Vagina (tissue), 2 donors: ENCODE data around the gene EFCAB6. TPM values are rescaled to one million over a fixed set of nuclear protein-coding genes. Genes with fewer than 3 reads are reported as not detected.

Source experiments
- DNase-seq, 2 donors: peaks; one replicate each; pipeline ENCODE4 v3.0.0-alpha.2; 2017; ENCODE audit errors: extremely low spot score in 2 of 2
- H3K27ac ChIP-seq: fragments of 200-600 bp; sonication (generic); one replicate; pipeline ENCODE4 v1.5.1; 2019
- H3K27me3 ChIP-seq: fragments of 200-600 bp; sonication (generic); one replicate; pipeline ENCODE4 v1.5.1; 2019
- H3K36me3 ChIP-seq, 2 donors: fragments of 200-600 bp; sonication (generic); one replicate each; pipeline ENCODE4 v1.5.1; 2017 to 2019
- H3K4me1 ChIP-seq: fragments of 200-600 bp; sonication (generic); one replicate; pipeline ENCODE4 v1.5.1; 2019
- H3K4me3 ChIP-seq, 2 donors: fragments of 200-600 bp; sonication (generic); 1 replicate in 1 of 2; 2 replicates in 1 of 2; pipeline ENCODE4 v1.5.1; 2016 to 2019
- H3K9me3 ChIP-seq: fragments of 200-600 bp; sonication (generic); one replicate; pipeline ENCODE4 v1.5.1; 2019
- POLR2A ChIP-seq, 2 donors: fragments of 450-650 bp; IDR thresholded peaks; one replicate each; pipeline ENCODE4 v1.6.1; 2017; ENCODE audit warnings: antibody characterized with exemption in 2 of 2, mild to moderate bottlenecking in 2 of 2, moderate library complexity in 2 of 2
- POLR2AphosphoS5 ChIP-seq, 2 donors: sonication (generic); formaldehyde crosslinking; IDR thresholded peaks; one replicate each; pipeline ENCODE4 v1.9.0; 2017; ENCODE audit warnings: antibody characterized with exemption in 2 of 2, mild to moderate bottlenecking in 2 of 2, low read depth in 1 of 2; ENCODE audit not compliant: insufficient read depth in 1 of 2
- intact Hi-C: fragments of 100-400 bp; cut with DNase I; formaldehyde crosslinking; loops from one replicate; pipeline ENCODE4 v1.15.1; 2023
- total RNA-seq: library from RNA; depleted of rRNA; stranded (reverse); fragments of >200 nt; gene quantifications from one replicate; pipeline ENCODE4 v1.2.3, GENCODE V29; 2016
- TF ChIP-seq, protein P1 (sequence below), 3 experiments: fragments of 450-650 bp in 2 of 3; fragments of 200-600 bp in 1 of 3; sonication (generic) in 1 of 3; IDR thresholded peaks; one replicate each; pipeline ENCODE4 v1.5.1; 2017 to 2019; ENCODE audit warnings: antibody characterized with exemption in 3 of 3, mild to moderate bottlenecking in 2 of 3, moderate library complexity in 2 of 3

The EFCAB6 gene
- total RNA-seq, 1 donor from 2014 or later: 1.7 TPM

DNA sequence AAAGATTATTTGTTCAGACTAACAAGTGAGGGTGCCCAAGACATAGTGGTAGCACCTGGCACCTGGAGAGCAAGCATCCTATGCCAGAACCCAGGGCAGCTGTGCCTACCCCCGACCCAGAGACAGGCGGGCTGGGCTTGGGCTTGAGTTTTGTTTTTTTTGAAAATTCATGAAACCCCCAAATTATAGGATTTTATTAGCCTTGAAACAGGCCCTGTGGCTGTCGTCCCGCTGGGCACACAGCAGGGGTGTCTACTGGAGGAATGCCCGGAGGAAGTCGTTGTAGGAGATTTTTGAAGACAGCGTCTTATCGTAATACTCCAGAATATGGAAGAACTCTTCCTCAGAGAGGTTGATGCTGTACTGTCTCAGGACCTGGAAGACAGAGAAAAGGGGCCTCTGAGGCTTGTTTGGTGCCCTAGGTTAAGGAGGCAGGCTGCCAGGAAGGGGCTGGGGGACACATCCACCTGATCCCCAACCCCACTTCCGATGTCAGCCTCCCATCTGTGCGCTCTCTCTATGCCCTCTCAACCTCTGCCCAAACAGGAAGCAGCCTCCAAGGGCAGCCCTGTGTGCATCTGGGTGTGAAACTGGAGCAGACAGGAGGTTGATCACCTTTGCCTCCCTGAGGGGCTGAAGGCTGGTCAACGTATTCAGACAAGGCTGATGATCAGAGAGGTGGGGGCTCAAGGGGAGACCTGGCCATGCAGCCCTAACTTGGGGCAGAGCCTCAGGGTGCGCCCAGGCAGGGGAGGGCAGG, 283.3 kb downstream of the EFCAB6 start:
- H3K4me3 ChIP-seq: no peak overlapping the region
- H3K27me3 ChIP-seq: no peaks in the 10 kb centered on the region
- no peaks in the 10 kb centered on the region for H3K36me3 ChIP-seq
- no peak for DNase-seq
- no peaks in the 10 kb centered on the region for H3K9me3 ChIP-seq
- H3K27ac ChIP-seq: no peak overlapping the region
- no peak for TF ChIP-seq POLR2AphosphoS5 (IDR thresholded peaks at IDR 0.05; ENCODE audit: insufficient read depth in 1 of 2, low read depth in 1 of 2)
- TF ChIP-seq POLR2A (IDR thresholded peaks at IDR 0.05): no peak
- TF ChIP-seq, protein P1, sequence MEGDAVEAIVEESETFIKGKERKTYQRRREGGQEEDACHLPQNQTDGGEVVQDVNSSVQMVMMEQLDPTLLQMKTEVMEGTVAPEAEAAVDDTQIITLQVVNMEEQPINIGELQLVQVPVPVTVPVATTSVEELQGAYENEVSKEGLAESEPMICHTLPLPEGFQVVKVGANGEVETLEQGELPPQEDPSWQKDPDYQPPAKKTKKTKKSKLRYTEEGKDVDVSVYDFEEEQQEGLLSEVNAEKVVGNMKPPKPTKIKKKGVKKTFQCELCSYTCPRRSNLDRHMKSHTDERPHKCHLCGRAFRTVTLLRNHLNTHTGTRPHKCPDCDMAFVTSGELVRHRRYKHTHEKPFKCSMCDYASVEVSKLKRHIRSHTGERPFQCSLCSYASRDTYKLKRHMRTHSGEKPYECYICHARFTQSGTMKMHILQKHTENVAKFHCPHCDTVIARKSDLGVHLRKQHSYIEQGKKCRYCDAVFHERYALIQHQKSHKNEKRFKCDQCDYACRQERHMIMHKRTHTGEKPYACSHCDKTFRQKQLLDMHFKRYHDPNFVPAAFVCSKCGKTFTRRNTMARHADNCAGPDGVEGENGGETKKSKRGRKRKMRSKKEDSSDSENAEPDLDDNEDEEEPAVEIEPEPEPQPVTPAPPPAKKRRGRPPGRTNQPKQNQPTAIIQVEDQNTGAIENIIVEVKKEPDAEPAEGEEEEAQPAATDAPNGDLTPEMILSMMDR (IDR thresholded peaks at IDR 0.05): no peak
- intact Hi-C loops: no loop called here
- peaks cover 7% of the 10 kb centered on the region for H3K4me1 ChIP-seq

DNA sequence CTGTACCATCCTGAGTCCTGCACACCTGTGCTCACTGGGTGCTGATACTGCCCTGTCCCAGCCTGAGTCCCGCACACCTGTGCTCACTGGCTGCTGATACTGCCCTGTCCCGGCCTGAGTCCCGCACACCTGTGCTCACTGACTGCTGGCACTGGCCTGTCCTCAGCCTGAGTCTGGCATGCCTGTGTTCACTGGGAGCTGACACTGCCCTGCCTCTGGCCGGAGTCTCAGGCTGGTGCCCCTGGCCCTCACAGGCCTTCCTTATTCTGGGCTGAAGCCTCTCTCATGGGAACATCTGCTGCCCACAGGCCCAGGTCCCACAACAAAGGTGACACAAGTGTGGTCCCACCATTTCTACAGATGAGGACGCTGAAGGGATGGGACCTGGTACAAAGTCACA, 285.2 kb downstream of the EFCAB6 start:
- Histone ChIP-seq H3K27me3 (no peaks in the 10 kb centered on the region), H3K4me1 (peaks cover 7% of the 10 kb centered on the region), H3K4me3 (no peak overlapping the region), H3K27ac (no peak overlapping the region), H3K36me3 (no peaks in the 10 kb centered on the region), H3K9me3 (no peaks in the 10 kb centered on the region)
- no peak for TF ChIP-seq POLR2A (IDR thresholded peaks at IDR 0.05)
- TF ChIP-seq, protein P1 (IDR thresholded peaks at IDR 0.05): no peak
- TF ChIP-seq POLR2AphosphoS5 (IDR thresholded peaks at IDR 0.05; ENCODE audit: insufficient read depth in 1 of 2, low read depth in 1 of 2): no peak
- DNase-seq: no peak
- intact Hi-C loops: no loop called here

DNA sequence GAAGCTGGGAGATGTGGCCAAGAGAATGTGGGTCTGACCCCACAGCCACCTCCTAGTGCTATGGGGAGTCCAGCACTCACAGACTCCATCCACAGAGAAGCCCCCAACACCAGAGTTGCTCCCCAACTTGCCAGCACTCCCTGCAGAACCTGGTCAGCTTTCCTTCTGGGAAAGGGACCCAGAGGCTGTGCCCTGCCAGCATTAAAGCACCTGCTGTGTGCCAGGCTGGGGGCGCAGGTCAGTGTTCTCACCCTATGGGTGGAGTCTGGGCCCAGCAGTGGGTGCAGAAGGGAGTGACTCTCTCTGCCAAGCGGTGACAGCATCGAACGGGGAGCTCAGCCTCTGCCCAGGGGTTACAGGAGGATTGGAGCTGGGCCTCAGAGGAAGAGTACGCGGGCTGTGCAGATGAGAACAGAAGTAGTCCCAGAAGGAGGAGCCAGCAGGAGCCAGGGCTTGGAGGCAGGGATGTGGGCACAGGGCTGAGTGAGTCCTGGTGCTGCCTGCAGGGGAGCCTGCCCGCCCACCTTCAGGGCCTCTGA, 285.9 kb downstream of the EFCAB6 start:
- Histone ChIP-seq H3K9me3 (no peaks in the 10 kb centered on the region), H3K36me3 (no peaks in the 10 kb centered on the region), H3K4me3 (no peak overlapping the region), H3K27ac (no peak overlapping the region), H3K4me1 (peaks cover 7% of the 10 kb centered on the region), H3K27me3 (no peaks in the 10 kb centered on the region)
- intact Hi-C loops: no loop called here
- no peak for DNase-seq
- TF ChIP-seq, protein P1 (IDR thresholded peaks at IDR 0.05): no peak
- TF ChIP-seq POLR2A (IDR thresholded peaks at IDR 0.05) (no peak), POLR2AphosphoS5 (IDR thresholded peaks at IDR 0.05; ENCODE audit: insufficient read depth in 1 of 2, low read depth in 1 of 2) (no peak)

DNA sequence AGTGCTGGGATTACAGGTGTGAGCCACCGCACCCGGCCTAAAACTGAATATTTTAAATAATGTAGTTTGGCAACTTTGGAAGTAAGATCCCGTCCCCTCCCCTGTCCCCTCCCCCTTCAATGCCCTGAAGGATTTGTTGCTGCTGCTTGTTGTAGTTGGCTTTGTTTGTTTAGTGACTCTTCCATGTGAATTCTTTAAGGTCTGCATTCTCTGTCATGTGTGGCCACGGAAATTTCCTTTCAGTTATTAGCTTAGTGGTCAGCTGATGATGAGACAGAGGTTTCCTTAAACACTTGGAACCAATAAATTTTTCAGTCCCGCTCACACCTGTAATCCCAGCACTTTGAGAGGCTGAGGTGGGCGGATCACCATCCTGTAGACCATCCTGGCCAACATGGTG, 290.4 kb downstream of the EFCAB6 start:
- Histone ChIP-seq H3K4me3 (no peak overlapping the region), H3K4me1 (no peaks in the 10 kb centered on the region), H3K27me3 (no peaks in the 10 kb centered on the region), H3K27ac (no peak overlapping the region), H3K36me3 (no peaks in the 10 kb centered on the region), H3K9me3 (no peaks in the 10 kb centered on the region)
- intact Hi-C loops: no loop called here
- TF ChIP-seq POLR2AphosphoS5 (IDR thresholded peaks at IDR 0.05; ENCODE audit: insufficient read depth in 1 of 2, low read depth in 1 of 2) (no peak), POLR2A (IDR thresholded peaks at IDR 0.05) (no peak)
- TF ChIP-seq, protein P1 (IDR thresholded peaks at IDR 0.05): no peak
- no peak for DNase-seq

DNA sequence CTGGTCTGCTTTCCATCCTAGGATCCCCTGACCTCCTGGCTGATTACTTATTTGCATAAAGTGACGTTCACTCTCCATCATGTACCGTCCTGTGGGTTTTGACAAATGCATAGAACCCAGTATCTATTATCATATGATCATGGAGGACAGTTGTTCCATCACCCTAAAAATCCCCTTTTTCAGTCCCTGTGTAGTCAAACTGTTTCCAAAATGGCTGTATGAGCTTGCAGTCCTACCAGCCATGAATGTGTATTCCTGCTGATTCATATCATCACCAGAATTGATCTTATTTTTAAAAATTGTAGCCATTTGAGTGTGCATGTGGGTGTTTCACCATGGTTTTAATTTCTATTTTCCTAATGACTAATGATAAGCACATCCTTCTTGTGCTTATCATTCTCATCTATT, 291.5 kb downstream of the EFCAB6 start:
- no peak overlapping the region for H3K4me3 ChIP-seq
- TF ChIP-seq POLR2AphosphoS5 (IDR thresholded peaks at IDR 0.05; ENCODE audit: insufficient read depth in 1 of 2, low read depth in 1 of 2) (no peak), POLR2A (IDR thresholded peaks at IDR 0.05) (no peak)
- TF ChIP-seq, protein P1 (IDR thresholded peaks at IDR 0.05): no peak
- H3K4me1 ChIP-seq: no peaks in the 10 kb centered on the region
- H3K9me3 ChIP-seq: no peaks in the 10 kb centered on the region
- H3K27me3 ChIP-seq: no peaks in the 10 kb centered on the region
- no peak overlapping the region for H3K27ac ChIP-seq
- no peaks in the 10 kb centered on the region for H3K36me3 ChIP-seq
- intact Hi-C loops: no loop called here
- DNase-seq: no peak
